Measurements from ENCODE around the gene PDSS2.

PDSS2 gene

DNA sequence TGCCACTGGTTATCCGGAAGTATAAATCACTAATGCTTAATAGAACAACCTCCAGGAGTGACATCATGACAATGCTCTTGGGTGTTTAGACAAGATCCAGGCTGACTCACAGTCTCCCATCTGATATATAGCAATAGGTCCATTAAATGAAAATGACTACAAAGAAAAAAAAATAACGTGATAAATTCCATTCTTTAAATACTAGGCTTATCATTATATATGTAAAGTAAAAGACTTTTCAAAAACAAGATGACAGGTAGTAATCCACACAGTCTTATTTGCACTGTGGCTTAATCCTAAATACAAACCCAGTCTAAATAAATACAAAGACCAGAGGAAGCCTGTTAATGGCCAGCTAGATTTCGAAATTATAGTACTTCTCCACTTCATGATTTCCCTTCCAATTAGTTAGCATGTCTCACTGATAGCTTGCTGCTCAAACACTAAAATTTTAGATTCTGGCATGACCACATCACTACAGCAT lies 195.0 kb downstream of the PDSS2 start:
- FAIRE-seq: no peak

DNA sequence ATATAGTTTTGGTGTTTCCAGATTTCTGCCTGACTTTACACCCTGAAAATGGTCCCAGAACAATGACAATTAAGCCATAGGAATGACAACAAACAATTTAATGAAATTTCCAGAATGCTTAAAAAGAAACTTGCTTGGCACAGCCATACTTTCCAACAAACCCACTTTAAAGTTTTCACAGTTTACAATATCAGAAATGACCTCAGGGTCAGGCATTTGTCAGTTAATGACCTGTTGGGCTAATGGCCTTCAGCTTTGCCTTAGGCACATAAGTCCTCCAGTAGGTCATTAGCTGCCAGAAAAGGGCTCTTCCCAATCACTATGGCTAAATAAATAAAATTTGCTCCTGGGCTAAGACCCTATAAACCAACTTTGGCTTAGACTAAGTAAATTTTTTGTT lies 199.4 kb downstream of the PDSS2 start:
- FAIRE-seq: no peak

DNA sequence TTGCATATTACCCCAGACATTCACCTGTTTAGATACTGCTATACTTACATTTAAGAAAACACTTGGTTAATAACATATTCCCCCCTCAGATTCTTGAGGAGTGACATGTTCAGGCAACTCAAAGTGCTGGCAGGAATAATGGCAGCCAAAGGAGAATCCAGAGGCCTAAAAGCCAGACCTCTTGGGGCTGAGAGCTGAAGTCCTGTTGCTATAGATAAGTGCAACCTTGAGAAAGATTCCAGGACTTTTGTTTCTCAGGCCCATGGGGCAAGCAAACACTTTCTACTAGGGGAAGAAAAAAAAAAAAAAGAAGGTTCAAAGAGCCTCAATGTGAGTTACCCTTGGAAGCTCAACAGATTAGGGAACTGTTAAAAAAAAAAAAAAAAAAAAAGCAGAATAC lies 211.2 kb downstream of the PDSS2 start:
- FAIRE-seq: no peak

DNA sequence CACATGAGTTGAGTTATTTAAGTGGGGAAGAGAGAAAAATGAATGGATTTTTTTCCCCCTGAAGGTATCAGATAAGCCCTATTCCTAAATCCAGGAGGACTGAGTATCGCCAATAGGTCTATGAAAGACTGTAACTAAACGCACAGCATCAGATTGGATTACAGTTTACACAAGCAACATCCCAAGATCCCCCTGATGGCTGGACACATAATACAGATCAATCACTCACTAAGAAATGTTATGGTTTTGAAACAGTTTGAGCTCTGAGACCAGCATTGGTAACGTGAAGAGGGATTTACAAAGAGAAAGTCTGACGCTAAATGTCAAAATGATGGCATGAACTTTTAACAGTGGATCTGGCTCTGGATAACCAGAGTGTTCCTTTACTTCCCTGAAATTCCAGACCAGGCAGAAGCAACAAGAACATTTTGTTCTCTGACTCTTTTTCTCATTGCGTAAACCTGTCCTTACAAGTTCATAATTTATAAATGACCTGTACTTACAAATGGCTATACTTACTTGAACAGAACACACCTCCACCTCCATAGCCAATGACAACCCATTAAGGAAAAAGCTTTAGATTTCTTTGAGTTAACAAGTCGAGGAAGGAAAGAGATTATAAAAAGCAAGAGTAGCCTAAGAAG lies 212.3 kb downstream of the PDSS2 start:
- no peak for FAIRE-seq

DNA sequence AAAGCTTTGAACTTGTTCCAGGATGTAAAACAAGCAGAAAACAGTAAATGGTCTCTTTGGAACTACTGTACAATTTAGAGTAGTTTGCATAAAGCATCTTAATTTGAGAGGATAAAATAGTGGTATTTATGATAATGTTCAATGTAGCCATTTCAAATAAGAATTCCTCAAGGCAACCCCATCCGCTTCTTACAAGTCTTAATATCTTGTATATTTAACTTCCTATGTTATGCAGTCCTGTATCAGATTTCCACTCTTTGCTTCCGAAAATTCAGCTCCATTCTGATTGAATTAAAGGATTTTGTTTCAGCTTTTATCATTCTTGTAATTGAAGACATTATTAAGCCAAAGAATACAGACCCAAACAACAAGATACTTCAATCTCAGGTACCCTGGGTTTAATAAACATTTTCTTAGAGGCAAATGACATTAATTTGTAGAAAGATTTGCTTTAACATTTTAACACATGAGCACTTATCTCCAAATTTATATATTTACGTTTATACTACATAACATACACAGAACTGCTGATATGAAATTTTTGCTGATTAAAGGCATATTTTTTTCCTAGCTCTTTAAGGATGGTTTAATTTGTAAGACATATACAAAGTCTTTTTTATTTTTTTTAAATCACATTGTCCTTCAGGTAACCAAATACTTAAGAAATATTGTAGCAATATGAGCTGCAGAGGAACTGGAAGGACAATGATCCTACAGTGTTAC lies 213.0 kb downstream of the PDSS2 start:
- FAIRE-seq: no peak

DNA sequence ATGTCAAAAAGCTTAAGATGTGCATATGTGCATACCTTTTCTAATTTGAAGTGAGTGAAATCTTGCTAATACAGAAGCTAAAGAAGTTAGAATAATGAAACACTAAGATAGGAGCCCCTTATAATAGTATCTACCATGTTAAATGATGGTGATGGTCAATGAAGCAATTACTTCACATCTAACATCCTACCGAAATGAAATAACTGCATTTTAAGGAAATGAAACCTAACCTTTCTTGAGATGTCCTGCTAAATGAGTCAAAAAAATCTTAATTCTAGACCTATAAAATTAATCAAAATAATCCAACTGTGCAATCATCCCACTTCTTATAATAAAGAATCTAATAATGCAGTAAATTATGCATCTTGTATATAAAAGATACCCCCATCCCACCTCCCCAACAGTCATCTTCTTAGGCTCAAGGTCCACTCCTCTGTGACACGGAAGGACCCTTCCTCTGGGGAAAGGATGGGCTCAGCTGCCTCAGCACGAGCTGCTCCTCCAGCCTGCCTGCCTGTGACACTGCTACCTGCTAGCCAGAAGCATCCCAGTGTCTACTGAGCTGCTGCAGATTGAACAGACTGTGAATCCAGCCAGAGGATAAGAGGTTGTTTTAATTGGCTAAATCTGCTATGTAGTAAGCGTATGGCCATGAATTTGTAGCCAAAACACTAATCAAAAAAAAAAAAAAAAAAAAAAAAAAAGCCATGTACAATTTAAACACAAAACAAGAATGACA lies 214.5 kb downstream of the PDSS2 start:
- FAIRE-seq: no peak

DNA sequence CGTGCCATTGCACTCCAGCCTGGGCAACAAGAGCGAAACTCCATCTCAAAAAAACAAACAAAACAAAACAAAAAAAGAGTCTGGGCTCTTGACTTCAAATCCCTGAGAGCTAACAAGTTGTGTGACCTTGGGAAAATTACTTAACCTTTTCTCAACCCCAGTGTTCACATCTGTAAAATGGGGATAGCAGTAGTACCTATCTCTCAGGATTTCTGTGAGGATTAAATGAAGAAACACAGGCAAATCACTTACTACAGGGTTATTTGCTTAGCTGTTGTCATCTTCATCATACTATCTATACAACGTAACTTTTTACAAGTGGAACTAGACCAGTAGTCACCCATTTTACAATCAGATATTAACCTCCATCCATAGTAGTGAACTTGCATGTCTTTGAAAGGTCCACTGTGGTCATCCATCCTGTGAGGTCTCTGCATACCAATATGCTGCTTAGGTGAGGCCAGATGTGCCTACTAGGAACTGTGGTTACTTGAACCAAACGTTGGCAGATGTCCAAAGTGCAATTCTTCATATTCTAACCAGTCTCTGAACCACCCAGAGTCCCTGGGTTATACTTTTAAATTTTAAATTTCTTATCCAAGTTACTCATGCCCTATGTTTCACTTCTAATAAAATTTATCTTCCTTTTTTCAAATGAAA lies 215.2 kb downstream of the PDSS2 start:
- FAIRE-seq: no peak

DNA sequence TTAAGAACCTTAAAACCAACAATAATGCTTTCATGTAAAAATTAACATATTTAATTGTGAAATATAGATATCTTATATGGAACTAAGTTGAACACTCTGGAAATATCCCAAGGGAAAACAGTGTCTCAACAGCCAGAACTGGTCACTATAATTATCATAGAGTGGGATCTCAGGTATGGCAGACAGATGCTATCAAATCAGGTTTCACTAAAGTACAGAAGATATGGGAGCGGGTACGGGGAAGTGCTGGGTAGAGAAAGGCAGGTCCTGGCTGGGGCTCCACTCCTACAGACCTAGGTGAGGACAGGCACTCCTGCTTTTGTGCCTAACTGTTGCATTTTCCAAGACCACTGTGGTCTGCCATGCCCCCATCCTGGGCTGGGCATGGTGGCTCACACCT lies 215.9 kb downstream of the PDSS2 start:
- FAIRE-seq: no peak

DNA sequence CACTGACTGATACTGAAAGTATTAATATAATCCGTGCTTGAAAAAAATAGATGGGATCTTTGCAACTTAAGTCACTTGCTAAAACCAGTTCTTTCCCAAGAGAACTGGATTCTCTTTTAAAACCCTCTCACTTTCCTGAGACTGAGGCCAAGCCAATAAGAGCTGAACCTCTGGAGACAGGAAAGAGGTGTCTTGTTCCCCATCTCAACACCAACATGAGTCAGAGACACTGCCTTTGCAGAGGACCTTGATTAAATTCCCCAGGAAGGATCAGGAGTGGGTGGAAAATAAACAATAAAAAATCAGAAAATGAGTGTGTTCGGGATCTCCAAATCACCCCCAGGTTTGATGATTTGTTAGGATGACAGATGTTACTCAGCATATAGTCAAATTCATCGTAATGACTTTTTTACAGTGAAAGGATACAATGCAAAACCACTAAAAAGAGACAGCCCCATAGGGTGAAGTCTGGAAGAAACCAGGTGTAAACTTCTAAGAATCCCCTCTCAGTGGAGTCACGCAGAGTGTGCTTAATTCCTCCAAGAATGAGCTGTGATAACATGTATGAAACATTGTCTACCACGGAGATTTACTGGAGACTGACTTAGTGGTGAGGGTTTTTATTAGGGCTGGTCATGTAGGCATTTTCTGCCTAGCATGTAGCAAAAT lies 221.2 kb downstream of the PDSS2 start:
- no peak for FAIRE-seq

DNA sequence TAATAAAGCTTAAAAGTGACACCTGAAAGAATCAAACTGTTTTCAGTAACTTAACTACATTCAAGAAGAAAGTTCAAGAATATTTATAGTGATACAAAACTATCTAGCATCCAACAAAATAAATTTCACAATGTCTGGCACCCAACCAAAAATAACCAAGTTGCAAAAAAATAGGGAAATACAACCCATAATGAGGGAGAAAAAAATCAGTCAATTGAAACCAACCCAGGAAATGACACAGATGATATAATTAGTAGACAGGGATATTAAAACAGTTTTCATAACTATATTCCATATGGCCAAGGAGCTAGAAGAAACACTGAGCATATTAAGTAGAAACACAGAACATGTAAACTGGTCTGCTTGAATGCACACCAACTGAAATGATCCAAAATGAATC lies 223.9 kb downstream of the PDSS2 start:
- FAIRE-seq: no peak

DNA sequence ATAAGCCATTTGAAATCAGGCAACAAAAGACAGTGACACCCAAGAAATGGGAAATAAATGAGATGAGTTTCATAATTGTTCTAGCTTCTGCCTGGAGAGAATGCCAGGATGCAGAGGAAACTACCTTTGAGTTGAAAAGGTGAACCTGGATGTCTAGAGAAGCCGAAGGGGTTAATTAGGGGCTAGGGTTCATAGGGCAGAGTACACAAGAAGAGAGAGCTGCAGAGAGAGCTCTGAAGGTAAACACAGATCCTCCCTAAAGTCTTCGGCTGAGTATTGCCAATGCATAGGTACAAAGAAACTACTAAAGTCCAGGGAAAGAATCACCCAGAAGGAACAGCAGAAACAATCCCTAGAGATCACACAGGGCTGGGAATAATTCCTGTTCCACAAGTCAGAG lies 224.4 kb downstream of the PDSS2 start:
- no peak for FAIRE-seq

DNA sequence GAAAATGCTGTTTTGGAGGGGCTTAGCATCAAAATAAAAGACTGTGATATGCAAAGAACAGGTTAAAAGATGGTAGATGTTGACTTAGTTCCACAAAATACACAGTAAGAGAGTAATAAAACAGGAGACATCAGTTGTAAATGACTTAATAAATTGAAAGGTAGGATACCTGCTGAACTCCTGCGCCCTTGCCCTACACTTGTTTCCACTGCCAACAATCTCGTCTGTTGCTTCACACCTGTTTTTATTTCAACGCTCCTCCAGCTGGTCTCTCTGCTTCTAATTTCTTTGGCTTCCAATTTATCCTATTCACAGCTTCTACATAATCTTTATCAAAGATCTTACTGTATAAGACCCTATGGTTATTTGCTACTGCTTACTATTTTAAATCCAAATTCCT lies 228.1 kb downstream of the PDSS2 start:
- no peak for FAIRE-seq

DNA sequence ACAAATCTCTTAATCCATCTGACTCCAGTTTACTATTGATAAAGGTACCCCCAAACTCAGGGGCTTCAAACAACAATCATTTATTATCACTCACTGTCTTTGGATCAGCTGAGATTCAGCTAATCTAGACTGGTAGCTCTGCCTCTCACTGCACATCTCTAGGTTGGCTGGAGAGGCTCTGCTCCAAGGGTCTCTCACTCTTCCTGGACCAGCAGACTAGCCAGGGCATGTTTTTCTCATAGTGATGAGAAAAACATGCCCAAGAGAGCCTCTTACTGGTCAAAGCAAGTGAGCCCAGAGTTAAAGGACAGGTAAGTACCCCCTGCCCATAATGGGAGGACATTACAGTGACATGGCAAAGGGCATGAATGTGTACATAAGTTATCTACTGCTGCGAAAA lies 228.9 kb downstream of the PDSS2 start:
- no peak for FAIRE-seq

DNA sequence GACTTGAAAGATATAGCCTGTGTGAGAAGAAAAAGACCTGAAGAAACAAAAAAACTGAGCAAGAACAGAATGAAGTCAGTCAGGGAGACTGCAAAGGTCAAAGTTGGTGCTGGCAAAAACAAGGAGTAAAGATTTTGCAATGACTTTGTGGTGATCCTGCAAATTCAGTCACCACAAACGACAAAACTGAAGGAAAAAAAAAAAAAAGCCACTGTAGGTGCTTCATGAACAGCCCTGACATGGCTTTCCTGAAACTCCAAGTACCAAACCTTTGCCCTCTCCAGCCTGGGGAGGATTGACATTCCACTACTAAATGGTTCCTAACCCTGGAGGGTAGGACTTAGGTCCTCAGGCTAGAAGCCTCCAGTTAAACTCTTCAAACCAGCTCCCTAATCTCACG lies 229.3 kb downstream of the PDSS2 start:
- no peak for FAIRE-seq

DNA sequence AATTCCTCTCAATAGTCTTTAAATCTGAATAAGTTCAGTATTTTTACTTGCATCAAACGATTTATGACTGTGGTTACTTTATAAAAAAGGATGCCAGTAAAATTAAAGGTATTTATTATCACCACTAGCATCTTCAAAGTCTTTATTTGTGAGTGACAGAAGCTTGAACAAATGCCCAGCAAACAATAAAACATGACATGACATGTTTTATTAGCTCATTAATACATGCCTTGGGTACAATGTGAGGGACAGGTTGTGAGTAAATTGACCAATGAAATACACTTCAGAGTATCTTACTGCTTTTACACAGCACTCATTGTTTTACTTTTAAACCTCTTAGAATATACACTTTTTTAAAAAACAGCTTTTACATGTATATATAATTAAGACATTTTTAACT lies 230.6 kb downstream of the PDSS2 start:
- no peak for FAIRE-seq

DNA sequence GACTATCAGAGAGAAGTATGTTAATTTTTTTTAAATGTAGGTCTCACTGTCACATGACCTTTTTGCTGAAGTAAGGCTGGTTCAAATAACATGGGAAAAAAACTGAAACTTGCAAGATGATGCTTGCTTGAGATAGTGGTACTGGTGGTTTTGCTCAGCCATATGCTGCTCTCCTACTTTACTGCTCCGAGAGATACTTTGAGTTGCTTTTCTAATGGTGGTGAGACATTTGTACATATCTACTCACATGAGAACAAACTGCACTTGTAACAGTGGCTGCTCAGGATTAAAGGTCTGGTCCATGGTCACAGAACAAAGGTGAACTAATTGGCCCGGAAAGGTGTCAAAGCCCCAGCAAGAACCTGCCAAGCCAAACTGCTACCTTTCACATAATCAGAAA lies 237.8 kb downstream of the PDSS2 start:
- no peak for FAIRE-seq

DNA sequence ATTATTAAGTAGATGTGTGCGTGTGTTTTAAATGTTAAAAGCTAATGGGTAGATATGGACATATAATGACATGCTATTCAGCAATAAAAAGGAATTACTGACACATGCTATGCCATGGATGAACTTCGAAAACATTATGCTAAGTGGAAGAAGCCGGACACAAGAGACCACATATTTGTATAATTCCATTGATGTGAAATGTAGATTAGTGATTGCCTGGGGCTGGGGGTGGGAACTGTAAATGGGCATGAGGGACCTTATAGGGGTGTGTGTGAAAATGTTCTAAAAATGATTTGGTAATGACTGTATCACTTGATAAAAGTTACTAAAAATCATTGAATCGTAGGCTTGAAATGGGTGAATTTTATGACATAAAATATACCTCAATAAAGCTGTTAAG lies 239.5 kb downstream of the PDSS2 start:
- FAIRE-seq: no peak

DNA sequence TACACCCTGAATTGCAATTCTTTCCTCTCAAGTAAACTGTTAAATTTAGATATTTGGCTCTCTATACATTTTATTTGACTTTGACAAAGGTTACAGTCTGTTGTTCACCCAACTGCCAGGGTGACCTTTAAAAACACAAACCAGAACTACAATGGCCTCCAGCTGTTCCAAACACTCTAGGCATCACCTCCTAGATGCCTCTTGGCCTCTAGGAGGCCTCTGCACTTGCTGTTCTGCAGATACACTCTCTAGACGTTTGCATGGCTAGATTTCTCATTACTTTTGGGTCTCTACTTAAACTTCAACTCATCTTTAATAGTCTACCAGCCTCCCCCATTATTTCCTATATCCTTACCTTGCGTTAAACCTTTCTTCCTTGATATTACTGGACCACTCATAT lies 241.2 kb downstream of the PDSS2 start:
- no peak for FAIRE-seq

DNA sequence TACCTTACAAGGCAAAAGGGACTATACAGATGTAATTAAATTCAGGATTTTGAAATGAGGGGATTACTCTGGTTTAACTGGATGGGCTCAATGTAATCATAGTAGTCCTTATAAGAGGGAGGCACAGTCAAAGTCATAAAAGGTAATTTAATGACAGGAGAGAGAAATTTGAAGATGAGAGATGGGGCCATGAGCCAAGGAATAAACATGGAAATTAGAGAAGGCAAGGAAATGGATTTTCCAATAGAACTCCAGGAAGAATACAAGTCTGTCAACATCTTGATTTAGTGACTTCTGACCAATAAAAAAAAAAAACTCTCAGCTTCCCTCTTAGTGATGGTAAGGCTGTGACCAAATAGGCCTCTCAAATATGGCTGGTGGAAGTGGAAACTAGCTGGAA lies 242.1 kb downstream of the PDSS2 start:
- no peak for FAIRE-seq

DNA sequence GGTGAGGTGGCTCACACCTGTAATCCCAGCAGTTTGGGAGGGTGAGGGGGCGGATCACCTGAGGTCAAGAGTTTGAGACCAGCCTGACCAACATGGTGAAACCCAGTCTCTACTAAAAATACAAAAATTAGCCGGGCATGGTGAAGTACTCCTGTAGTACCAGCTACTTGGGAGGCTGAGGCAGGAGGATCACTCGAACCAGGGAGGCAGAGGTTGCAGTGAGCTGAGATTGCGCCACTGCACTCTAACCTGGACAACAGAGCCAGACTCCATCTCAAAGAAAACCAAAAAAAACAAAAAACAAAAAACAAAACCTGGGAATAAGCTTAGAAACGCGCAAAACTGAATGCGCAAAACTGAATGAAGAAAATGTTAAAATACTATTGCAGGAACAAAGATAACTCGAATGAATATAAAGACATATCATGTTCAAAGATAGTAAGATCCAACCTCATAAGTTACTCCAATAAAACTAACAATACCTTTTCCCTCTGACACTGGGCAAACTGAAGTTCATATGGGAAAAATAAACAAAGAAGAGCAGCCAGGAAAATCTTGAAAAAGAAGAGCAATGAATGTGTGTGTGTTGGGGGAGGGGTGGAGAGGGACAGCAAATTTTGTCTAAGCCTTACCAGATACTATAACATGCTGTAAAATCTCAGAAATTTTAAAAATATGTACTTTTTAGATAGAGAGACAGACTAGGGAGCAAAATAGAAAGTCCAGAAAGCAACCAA lies 243.0 kb downstream of the PDSS2 start:
- no peak for FAIRE-seq

DNA sequence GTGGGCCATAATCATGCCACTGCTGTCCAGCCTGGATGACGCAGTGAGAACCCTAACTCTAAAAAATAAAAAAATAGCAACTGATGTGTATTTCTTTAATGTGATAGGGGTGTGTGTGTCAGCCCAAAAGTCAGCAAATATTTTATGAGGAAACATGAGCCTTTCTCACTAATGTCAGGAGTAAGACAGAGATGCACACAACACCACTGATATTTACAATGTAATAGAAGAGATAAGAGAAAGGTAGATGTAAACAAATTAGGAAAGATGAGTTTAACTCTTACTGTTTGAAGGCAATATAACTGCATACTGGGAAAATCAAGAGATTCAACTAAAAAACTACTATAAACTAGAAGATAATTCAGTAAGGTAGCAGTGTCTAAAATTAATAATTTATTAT lies 244.0 kb downstream of the PDSS2 start:
- FAIRE-seq: no peak

DNA sequence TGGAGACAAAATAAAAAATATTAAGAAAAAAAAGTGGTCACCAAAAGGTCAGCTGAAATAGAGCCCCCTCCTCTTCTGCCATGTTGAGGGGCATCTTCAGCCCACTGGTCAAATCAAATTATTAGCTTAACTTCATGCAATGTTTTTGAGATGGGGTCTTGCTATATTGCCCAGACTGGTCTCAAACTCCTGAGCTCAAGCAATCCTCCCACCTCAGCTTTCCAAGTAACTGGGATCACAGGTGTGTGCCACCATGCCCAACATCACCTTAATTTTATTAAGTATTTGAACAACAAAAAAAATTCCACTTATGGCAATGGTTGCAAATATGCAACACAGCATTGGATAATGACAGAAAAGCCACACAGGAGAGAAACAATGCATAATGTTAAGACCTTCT lies 244.7 kb downstream of the PDSS2 start:
- FAIRE-seq: no peak

Measured in colon (tissue), 2 donors.